Measurements from ENCODE around the gene GUCD1. TPM values are rescaled to one million over a fixed set of nuclear protein-coding genes. Genes with fewer than 3 reads are reported as not detected.
A peak's percentile ranks its signal among the peaks of the same experiment; 100 is the strongest.

The GUCD1 gene
- total and polyA plus RNA-seq, 2 of the 13 experiments (the other 11 are each of a cell fraction or from before 2014, with no cell fraction given), result 128 to 245 TPM

DNA sequence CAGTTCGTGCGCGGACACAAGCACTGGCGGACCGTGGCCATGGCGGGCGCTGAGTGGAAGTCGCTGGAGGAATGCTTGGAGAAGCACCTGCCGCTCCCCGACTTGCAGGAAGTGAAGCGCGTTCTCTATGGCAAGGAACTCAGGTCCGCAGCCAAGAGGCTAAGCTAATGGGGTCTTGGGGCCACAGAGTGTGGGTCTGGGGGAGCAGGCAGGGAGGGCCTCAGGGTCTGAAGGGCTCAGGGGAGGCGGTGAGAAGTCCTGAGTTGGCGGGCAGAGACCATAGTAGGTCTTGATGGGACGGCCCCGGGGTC is 59.6 kb downstream of the GUCD1 start (continued):
- TF ChIP-seq ZBTB33 (CRISPR knock-in tag; IDR thresholded peaks at IDR 0.05), result peak; percentile 96; the same call in 1 of the 2 replicates
- TF ChIP-seq HNRNPL (IDR thresholded peaks at IDR 0.05; ENCODE audit: low read depth, low read length), result peak; percentile 70; the same call in 1 of the 2 replicates
- peak; percentile 30; the same call in 1 of the 2 replicates for TF ChIP-seq MTA1 (CRISPR knock-in tag; IDR thresholded peaks at IDR 0.05; ENCODE audit: borderline replicate concordance)

- Histone ChIP-seq H3K4me2 (ENCODE audit: low read depth, low read length) (peak within 1 kb of the TSS; percentile 74), H3K9me3 (ENCODE audit: low read length) (no peaks in the 10 kb centered on the region), H3K27ac (ENCODE audit: extremely low read length, insufficient read depth, low read length) (peak within 1 kb of the TSS; percentile 48), H3K27me3 (ENCODE audit: control insufficient read depth in 1 of 2, insufficient read depth in 2 of 2, low read length in 2 of 2) (no peaks in the 10 kb centered on the region), H4K20me1 (ENCODE audit: insufficient read depth, low read length) (no peaks in the 10 kb centered on the region), H3K9ac (ENCODE audit: insufficient read depth, low read depth, low read length) (peak within 1 kb of the TSS; percentile 32), H3K4me1 (ENCODE audit: insufficient read depth, low read length) (peaks cover 75% of the 10 kb centered on the region), H3K4me3 (replicated peaks in 1 of 3; ENCODE audit: insufficient read depth in 1 of 3, low read depth in 2 of 3, low read length in 3 of 3) (peak within 1 kb of the TSS; percentile 42 to 63 (median 53); a peak in 4 of 6 replicates), H2AFZ (ENCODE audit: low read length) (peak within 1 kb of the TSS; percentile 73), H3K79me2 (ENCODE audit: insufficient read depth, low read length) (no peaks in the 10 kb centered on the region), H3K36me3 (replicated peaks in 1 of 2; ENCODE audit: control insufficient read depth in 1 of 2, insufficient read depth in 2 of 2, low read length in 2 of 2) (no peaks in the 10 kb centered on the region)
- ChIA-PET CTCF (ENCODE audit: low intra/inter-chr PET ratio, low total read pairs) (no interaction called here), POLR2A (interaction anchor here (0.7 to 1.0 kb wide), 2 partner anchors 12 kb away, joined by 3 to 4 read pairs; no protein-coding TSS in a partner anchor)
- DNase-seq (ENCODE audit: low spot score) (no peak), ATAC-seq (peak; percentile 55), FAIRE-seq (no peak)
- 86% methylated on average over 53 of the region's 76 CpGs for WGBS (ENCODE audit: low lambda C conversion rate)
- in situ Hi-C loops (cut with HindIII; ENCODE audit: extremely low pct_ligation_motif_present, low pct_unique_long_range_greater_than_20kb), result no loop called here
- no TSS peak for BruUV-seq (replicated peaks)
- intact Hi-C loops (cut with micrococcal nuclease; ENCODE audit: unreplicated experiment), result no loop called here
- TF ChIP-seq, protein P1, sequence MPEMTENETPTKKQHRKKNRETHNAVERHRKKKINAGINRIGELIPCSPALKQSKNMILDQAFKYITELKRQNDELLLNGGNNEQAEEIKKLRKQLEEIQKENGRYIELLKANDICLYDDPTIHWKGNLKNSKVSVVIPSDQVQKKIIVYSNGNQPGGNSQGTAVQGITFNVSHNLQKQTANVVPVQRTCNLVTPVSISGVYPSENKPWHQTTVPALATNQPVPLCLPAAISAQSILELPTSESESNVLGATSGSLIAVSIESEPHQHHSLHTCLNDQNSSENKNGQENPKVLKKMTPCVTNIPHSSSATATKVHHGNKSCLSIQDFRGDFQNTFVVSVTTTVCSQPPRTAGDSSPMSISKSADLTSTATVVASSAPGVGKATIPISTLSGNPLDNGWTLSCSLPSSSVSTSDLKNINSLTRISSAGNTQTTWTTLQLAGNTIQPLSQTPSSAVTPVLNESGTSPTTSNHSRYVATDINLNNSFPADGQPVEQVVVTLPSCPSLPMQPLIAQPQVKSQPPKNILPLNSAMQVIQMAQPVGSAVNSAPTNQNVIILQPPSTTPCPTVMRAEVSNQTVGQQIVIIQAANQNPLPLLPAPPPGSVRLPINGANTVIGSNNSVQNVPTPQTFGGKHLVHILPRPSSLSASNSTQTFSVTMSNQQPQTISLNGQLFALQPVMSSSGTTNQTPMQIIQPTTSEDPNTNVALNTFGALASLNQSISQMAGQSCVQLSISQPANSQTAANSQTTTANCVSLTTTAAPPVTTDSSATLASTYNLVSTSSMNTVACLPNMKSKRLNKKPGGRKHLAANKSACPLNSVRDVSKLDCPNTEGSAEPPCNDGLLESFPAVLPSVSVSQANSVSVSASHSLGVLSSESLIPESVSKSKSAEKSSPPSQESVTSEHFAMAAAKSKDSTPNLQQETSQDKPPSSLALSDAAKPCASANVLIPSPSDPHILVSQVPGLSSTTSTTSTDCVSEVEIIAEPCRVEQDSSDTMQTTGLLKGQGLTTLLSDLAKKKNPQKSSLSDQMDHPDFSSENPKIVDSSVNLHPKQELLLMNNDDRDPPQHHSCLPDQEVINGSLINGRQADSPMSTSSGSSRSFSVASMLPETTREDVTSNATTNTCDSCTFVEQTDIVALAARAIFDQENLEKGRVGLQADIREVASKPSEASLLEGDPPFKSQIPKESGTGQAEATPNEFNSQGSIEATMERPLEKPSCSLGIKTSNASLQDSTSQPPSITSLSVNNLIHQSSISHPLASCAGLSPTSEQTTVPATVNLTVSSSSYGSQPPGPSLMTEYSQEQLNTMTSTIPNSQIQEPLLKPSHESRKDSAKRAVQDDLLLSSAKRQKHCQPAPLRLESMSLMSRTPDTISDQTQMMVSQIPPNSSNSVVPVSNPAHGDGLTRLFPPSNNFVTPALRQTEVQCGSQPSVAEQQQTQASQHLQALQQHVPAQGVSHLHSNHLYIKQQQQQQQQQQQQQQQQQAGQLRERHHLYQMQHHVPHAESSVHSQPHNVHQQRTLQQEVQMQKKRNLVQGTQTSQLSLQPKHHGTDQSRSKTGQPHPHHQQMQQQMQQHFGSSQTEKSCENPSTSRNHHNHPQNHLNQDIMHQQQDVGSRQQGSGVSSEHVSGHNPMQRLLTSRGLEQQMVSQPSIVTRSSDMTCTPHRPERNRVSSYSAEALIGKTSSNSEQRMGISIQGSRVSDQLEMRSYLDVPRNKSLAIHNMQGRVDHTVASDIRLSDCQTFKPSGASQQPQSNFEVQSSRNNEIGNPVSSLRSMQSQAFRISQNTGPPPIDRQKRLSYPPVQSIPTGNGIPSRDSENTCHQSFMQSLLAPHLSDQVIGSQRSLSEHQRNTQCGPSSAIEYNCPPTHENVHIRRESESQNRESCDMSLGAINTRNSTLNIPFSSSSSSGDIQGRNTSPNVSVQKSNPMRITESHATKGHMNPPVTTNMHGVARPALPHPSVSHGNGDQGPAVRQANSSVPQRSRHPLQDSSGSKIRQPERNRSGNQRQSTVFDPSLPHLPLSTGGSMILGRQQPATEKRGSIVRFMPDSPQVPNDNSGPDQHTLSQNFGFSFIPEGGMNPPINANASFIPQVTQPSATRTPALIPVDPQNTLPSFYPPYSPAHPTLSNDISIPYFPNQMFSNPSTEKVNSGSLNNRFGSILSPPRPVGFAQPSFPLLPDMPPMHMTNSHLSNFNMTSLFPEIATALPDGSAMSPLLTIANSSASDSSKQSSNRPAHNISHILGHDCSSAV (CRISPR knock-in tag; IDR thresholded peaks at IDR 0.05; ENCODE audit: borderline replicate concordance), result no peak
- peak; percentile 34 for TF ChIP-seq AGO2 (optimal IDR thresholded peaks at IDR 0.05; ENCODE audit: low read depth, low read length)
- TF ChIP-seq HNRNPL (IDR thresholded peaks at IDR 0.05; ENCODE audit: low read depth, low read length), result no peak; the same call in 1 of the 2 replicates
- no peak for TF ChIP-seq JUNB (CRISPR knock-in tag; IDR thresholded peaks at IDR 0.05; ENCODE audit: borderline replicate concordance)
- TF ChIP-seq MNT (IDR thresholded peaks at IDR 0.05), result no peak
- no peak for TF ChIP-seq CREBL2 (CRISPR knock-in tag; IDR thresholded peaks at IDR 0.05; ENCODE audit: borderline replicate concordance)
These were observed 60.2 kb downstream of the GUCD1 start, which contains the start of gene UPB1 for GRCh38 chr22:24494528-24495364. TSS of gene UPB1 (plus strand) at chr22:24495332. CDS start at chr22:24495404, 72 bp downstream.
